Natural killer cell (primary cell): ENCODE measurements around the gene URB1. TPM values are rescaled to one million over a fixed set of nuclear protein-coding genes. Genes with fewer than 3 reads are reported as not detected.

ENCODE experiments used
- ATAC-seq, 3 donors: fragments of 150-1000 bp in 2 of 3; fragments of 200-7000 bp in 1 of 3; cut with Tn5 transposase; 1 replicate in 1 of 3; 2 replicates in 2 of 3; pipeline ENCODE4 v1.10.0; 2021; ENCODE audit warnings: mild to moderate bottlenecking in 2 of 3, moderate library complexity in 2 of 3
- DNase-seq, 2 donors: peaks; one replicate each; pipeline versions ENCODE4 v3.0.0 to v3.0.0-alpha.2; 2013 to 2021; ENCODE audit warnings: mixed read lengths in 1 of 2
- H3K27ac ChIP-seq: one replicate; pipeline ENCODE4 v1.5.1; 2013; ENCODE audit warnings: mild to moderate bottlenecking, low read length
- H3K27me3 ChIP-seq: one replicate; pipeline ENCODE4 v1.6.1; 2013; ENCODE audit warnings: low read length; ENCODE audit not compliant: control insufficient read depth, insufficient read depth
- H3K36me3 ChIP-seq: one replicate; pipeline ENCODE4 v1.6.1; 2013; ENCODE audit warnings: low read length; ENCODE audit not compliant: control insufficient read depth, insufficient read depth
- H3K4me1 ChIP-seq: one replicate; pipeline ENCODE4 v1.6.1; 2013; ENCODE audit warnings: low read length; ENCODE audit not compliant: control insufficient read depth, insufficient read depth
- H3K4me3 ChIP-seq: one replicate; pipeline ENCODE4 v1.5.1; 2013; ENCODE audit warnings: low read length
- H3K9me3 ChIP-seq: one replicate; pipeline ENCODE4 v1.6.1; 2013; ENCODE audit warnings: low read length; ENCODE audit not compliant: control insufficient read depth, insufficient read depth
- H3K27ac Mint-ChIP-seq, 2 donors: one replicate each; pipeline ENCODE4 v1.8.0; 2022; ENCODE audit warnings: mild to moderate bottlenecking in 2 of 2, mixed read lengths in 2 of 2, moderate library complexity in 1 of 2
- H3K27me3 Mint-ChIP-seq, 2 donors: one replicate each; pipeline ENCODE4 v1.8.0; 2022; ENCODE audit warnings: low read depth in 2 of 2, mixed read lengths in 2 of 2
- H3K36me3 Mint-ChIP-seq: one replicate; pipeline ENCODE4 v1.8.0; 2022; ENCODE audit warnings: mixed read lengths
- H3K4me1 Mint-ChIP-seq, 2 donors: one replicate each; pipeline ENCODE4 v1.8.0; 2022; ENCODE audit warnings: mixed read lengths in 2 of 2
- H3K4me3 Mint-ChIP-seq: one replicate; pipeline ENCODE4 v1.8.0; 2022; ENCODE audit warnings: mild to moderate bottlenecking, moderate library complexity, mixed read lengths
- H3K9me3 Mint-ChIP-seq, 2 donors: one replicate each; pipeline ENCODE4 v1.8.0; 2022; ENCODE audit warnings: mixed read lengths in 2 of 2
- WGBS: methylation state at CpG from one replicate; pipeline ENCODE4 v1.1.7; 2013; ENCODE audit warnings: missing lambda C conversion rate; ENCODE audit not compliant: insufficient coverage; 5-methylcytosine and 5-hydroxymethylcytosine counted together
- intact Hi-C: fragments of 100-400 bp; cut with micrococcal nuclease; formaldehyde crosslinking; loops from one replicate; pipeline ENCODE4 v1.14.2; 2022
- total RNA-seq, 4 donors: library from RNA; stranded (reverse); fragments of 120-200 nt in 1 of 4; gene quantifications; one replicate each; pipeline versions ENCODE4 v1.2.3 to v1.2.4, GENCODE V29; 2013 to 2022
- TF ChIP-seq, protein P1 (sequence below): fragments of 200-600 bp; IDR thresholded peaks from one replicate; pipeline ENCODE4 v1.8.0; 2022; ENCODE audit warnings: antibody characterized with exemption

Gene URB1
- total RNA-seq, 3 donors from 2014 or later (not counting 1 experiment from before 2014, with no cell fraction given), result 6.1 to 7.8 (median 7.5) TPM

DNA sequence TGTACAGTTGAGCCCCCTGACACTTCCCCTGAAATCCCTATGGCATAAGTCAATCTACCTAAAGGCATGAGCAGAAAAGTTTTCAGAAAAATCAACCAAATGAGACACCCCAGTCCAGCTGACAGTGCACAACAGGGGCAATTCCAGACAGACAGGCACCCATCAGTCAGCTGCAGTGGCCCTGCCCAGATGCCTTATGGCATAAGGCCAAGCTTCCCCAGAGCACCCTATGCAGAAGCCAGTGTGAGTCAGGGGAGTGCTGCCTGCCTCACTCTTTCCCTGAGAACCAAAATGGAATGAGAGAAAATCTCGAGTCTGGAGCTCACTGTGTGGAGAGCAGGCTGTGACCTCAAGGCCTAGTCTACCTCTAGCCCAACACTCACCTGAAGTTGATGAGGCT is 56.1 kb downstream of the URB1 start:
- intact Hi-C loops, result no loop called here
- Mint-ChIP-seq H3K4me1 (peaks cover 0 to 9% of the 10 kb centered on the region in 2 donors), H3K9me3 (no peaks in the 10 kb centered on the region), H3K36me3 (peaks cover 43% of the 10 kb centered on the region), H3K27ac (no peak overlapping the region), H3K27me3 (no peaks in the 10 kb centered on the region), H3K4me3 (no peak overlapping the region)
- Histone ChIP-seq H3K36me3 (peaks cover 72% of the 10 kb centered on the region), H3K4me1 (no peaks in the 10 kb centered on the region), H3K4me3 (no peak overlapping the region), H3K9me3 (no peaks in the 10 kb centered on the region), H3K27me3 (no peaks in the 10 kb centered on the region), H3K27ac (no peak overlapping the region)
- no peak for ATAC-seq
- no peak for DNase-seq
- TF ChIP-seq, protein P1, sequence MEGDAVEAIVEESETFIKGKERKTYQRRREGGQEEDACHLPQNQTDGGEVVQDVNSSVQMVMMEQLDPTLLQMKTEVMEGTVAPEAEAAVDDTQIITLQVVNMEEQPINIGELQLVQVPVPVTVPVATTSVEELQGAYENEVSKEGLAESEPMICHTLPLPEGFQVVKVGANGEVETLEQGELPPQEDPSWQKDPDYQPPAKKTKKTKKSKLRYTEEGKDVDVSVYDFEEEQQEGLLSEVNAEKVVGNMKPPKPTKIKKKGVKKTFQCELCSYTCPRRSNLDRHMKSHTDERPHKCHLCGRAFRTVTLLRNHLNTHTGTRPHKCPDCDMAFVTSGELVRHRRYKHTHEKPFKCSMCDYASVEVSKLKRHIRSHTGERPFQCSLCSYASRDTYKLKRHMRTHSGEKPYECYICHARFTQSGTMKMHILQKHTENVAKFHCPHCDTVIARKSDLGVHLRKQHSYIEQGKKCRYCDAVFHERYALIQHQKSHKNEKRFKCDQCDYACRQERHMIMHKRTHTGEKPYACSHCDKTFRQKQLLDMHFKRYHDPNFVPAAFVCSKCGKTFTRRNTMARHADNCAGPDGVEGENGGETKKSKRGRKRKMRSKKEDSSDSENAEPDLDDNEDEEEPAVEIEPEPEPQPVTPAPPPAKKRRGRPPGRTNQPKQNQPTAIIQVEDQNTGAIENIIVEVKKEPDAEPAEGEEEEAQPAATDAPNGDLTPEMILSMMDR, result no peak
- WGBS, result 86% methylated on average over 1 of the region's 1 CpG

DNA sequence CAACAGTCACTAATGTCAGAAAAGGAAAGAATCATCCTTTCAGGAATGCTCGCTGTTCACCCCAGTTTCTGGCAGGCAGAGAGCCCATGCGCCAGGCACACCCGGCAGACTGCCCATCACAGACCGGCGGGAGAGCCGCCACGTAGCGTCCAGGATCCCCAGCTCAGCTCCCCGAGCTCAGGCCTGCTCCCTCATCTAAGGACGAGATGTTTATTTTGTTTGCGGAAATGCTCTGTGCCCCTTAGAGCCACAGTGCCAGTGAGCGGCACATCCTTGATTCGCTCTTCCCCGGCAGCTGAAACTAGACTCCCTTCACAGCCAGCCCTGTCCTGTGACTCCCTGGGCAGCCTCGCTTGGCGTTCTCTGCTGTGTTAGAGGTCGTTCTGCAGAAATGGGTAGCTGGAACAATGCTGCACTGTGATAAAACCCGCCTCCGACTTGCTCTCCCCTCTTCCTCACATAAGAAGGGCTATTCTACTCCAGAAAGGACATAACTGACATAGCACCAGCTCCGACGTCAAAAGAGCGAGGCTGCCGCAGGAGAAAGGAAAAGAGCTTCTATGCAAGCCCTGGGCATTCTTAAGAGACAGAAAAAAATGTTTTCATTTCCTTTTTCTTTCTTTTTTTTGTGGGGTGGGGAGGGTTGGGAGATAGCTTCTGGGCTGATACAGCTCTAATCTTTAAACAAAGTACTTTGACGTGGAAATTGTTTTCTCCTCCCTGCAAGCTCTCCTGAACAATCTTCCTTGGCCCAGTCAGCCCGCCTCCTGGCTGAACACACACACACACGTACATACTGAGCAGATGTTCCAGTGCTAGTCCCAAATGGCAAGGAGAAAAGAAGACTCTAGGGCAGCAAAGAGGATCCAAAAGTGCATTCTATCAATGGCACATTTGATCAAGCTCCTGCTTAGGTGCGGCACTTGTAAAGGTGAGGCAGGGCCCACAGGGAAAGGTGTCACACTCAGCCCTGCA is 56.9 kb downstream of the URB1 start:
- H3K4me1 ChIP-seq, result no peaks in the 10 kb centered on the region
- TF ChIP-seq, protein P1, result no peak
- H3K27ac ChIP-seq, result no peak overlapping the region
- H3K36me3 ChIP-seq, result peaks cover 73% of the 10 kb centered on the region
- DNase-seq (no peak), ATAC-seq (no peak)
- peaks cover 0 to 9% of the 10 kb centered on the region in 2 donors for H3K4me1 Mint-ChIP-seq
- H3K4me3 ChIP-seq, result no peak overlapping the region
- no peak overlapping the region for H3K27ac Mint-ChIP-seq
- peaks cover 43% of the 10 kb centered on the region for H3K36me3 Mint-ChIP-seq
- H3K27me3 Mint-ChIP-seq, result no peaks in the 10 kb centered on the region
- no peak overlapping the region for H3K4me3 Mint-ChIP-seq
- WGBS, result 93% methylated on average over 27 of the region's 27 CpGs
- no peaks in the 10 kb centered on the region for H3K9me3 ChIP-seq
- H3K9me3 Mint-ChIP-seq, result no peaks in the 10 kb centered on the region
- no peaks in the 10 kb centered on the region for H3K27me3 ChIP-seq
- intact Hi-C loops, result no loop called here

DNA sequence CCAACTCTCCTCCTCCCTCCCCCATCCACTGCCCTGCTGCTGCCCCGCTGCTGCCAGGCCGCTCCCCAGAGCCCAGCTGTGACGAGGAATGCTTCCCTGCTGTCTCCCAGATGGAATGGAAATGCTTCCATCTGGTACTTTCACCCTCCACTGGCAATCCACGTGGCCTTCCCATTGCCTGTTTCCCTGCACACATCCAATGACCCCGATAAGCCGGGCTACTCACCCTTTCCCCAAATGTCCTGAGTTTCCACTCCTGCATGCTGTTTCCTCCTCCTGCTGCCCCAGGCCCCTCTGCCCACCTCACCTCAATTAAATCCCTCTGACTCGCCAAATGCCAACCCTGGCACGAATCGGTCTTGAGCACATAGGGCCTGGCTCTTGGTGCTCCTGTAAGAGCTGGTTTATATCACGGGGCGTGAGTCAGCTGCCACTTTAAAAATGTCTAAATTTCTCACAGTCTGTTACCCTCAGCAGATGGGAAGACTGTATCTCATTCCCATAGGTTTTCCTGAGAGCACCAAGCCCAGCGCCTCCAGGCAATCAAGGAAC is 57.8 kb downstream of the URB1 start:
- Histone ChIP-seq H3K36me3 (peaks cover 74% of the 10 kb centered on the region), H3K4me3 (no peak overlapping the region), H3K27me3 (no peaks in the 10 kb centered on the region), H3K27ac (no peak overlapping the region), H3K9me3 (no peaks in the 10 kb centered on the region), H3K4me1 (no peaks in the 10 kb centered on the region)
- no peak for ATAC-seq
- Mint-ChIP-seq H3K27me3 (no peaks in the 10 kb centered on the region), H3K36me3 (peaks cover 42% of the 10 kb centered on the region), H3K27ac (no peak overlapping the region), H3K4me1 (peaks cover 0 to 9% of the 10 kb centered on the region in 2 donors), H3K4me3 (no peak overlapping the region), H3K9me3 (no peaks in the 10 kb centered on the region)
- intact Hi-C loops, result loop anchor here (5.0 kb wide), 1 partner anchor 477 kb away; a partner anchor contains a TSS
- WGBS, result 95% methylated on average over 12 of the region's 12 CpGs
- TF ChIP-seq, protein P1, result no peak
- no peak for DNase-seq
